Activated T-cell treated with anti-CD3 and anti-CD28 coated beads, Interleukin-2, amount 50 U/mL, for 72 hours (primary cell): Measurements from ENCODE around the gene ZYG11A. TPM values are rescaled to one million over a fixed set of nuclear protein-coding genes. Genes with fewer than 3 reads are reported as not detected.

ENCODE experiments used
- ATAC-seq, 2 donors: fragments of 150-1000 bp; cut with Tn5 transposase; replicated peaks in 1 of 2; 2 replicates each; pipeline ENCODE4 v1.10.0; 2021; ENCODE audit warnings: moderate library complexity in 2 of 2, mild to moderate bottlenecking in 1 of 2
- DNase-seq, 2 donors: peaks; one replicate each; pipeline ENCODE4 v3.0.0; 2021 to 2022; ENCODE audit warnings: mixed read lengths in 1 of 2
- H3K27ac Mint-ChIP-seq: one replicate; pipeline ENCODE4 v1.8.0; 2022; ENCODE audit warnings: mild to moderate bottlenecking, moderate library complexity, mixed read lengths
- H3K27me3 Mint-ChIP-seq: one replicate; pipeline ENCODE4 v1.8.0; 2022; ENCODE audit warnings: low read depth, mixed read lengths
- H3K36me3 Mint-ChIP-seq, 2 donors: one replicate each; pipeline ENCODE4 v1.8.0; 2022; ENCODE audit warnings: mixed read lengths in 2 of 2, mild to moderate bottlenecking in 1 of 2; ENCODE audit not compliant: insufficient read depth in 2 of 2
- H3K4me1 Mint-ChIP-seq: one replicate; pipeline ENCODE4 v1.8.0; 2022; ENCODE audit warnings: low read depth, mixed read lengths
- H3K4me3 Mint-ChIP-seq, 2 donors: one replicate each; pipeline ENCODE4 v1.8.0; 2022; ENCODE audit warnings: mild to moderate bottlenecking in 2 of 2, mixed read lengths in 2 of 2, moderate library complexity in 2 of 2
- H3K9me3 Mint-ChIP-seq, 2 donors: one replicate each; pipeline ENCODE4 v1.8.0; 2022; ENCODE audit warnings: mixed read lengths in 2 of 2
- total RNA-seq, 2 donors: library from RNA; stranded (reverse); gene quantifications; one replicate each; pipeline ENCODE4 v1.2.3, GENCODE V29; 2022

Gene ZYG11A
- total RNA-seq, 2 donors from 2014 or later, result 0.35 to 0.72 TPM

- DNase-seq (no peak), ATAC-seq (no peak)
- no peaks in the 10 kb centered on the region for H3K36me3 Mint-ChIP-seq
- no peak overlapping the region for H3K27ac Mint-ChIP-seq
- H3K4me3 Mint-ChIP-seq, result no peak overlapping the region
- H3K9me3 Mint-ChIP-seq, result no peaks in the 10 kb centered on the region
- peaks cover 19% of the 10 kb centered on the region for H3K4me1 Mint-ChIP-seq
- no peaks in the 10 kb centered on the region for H3K27me3 Mint-ChIP-seq
These were observed 73.3 kb downstream of the ZYG11A start for GRCh38 chr1:52915855-52916220.

- no peaks in the 10 kb centered on the region for H3K36me3 Mint-ChIP-seq
- no peaks in the 10 kb centered on the region for H3K9me3 Mint-ChIP-seq
- no peaks in the 10 kb centered on the region for H3K27me3 Mint-ChIP-seq
- no peak for ATAC-seq
- DNase-seq, result no peak
- H3K27ac Mint-ChIP-seq, result no peak overlapping the region
- peaks cover 21% of the 10 kb centered on the region for H3K4me1 Mint-ChIP-seq
- no peak overlapping the region for H3K4me3 Mint-ChIP-seq
These were observed 73.8 kb downstream of the ZYG11A start for GRCh38 chr1:52916241-52916975.

- no peaks in the 10 kb centered on the region for H3K36me3 Mint-ChIP-seq
These were observed 74.6 kb downstream of the ZYG11A start for GRCh38 chr1:52917156-52917555.

GRCh38 chr1:52917581-52917980, 75.0 kb downstream of the ZYG11A start:
- Mint-ChIP-seq H3K27me3 (no peaks in the 10 kb centered on the region), H3K4me1 (peaks cover 29% of the 10 kb centered on the region), H3K36me3 (no peaks in the 10 kb centered on the region), H3K27ac (no peak overlapping the region), H3K4me3 (no peak overlapping the region), H3K9me3 (no peaks in the 10 kb centered on the region)
- ATAC-seq (no peak), DNase-seq (no peak)

More at GRCh38 chr1:52917156-52917555, 74.6 kb downstream of the ZYG11A start:
- no peak for ATAC-seq
- no peaks in the 10 kb centered on the region for H3K9me3 Mint-ChIP-seq
- peaks cover 26% of the 10 kb centered on the region for H3K4me1 Mint-ChIP-seq
- H3K4me3 Mint-ChIP-seq, result no peak overlapping the region
- no peaks in the 10 kb centered on the region for H3K27me3 Mint-ChIP-seq
- H3K27ac Mint-ChIP-seq, result no peak overlapping the region
- no peak for DNase-seq

GRCh38 chr1:52918201-52918600, 75.6 kb downstream of the ZYG11A start:
- Mint-ChIP-seq H3K27me3 (no peaks in the 10 kb centered on the region), H3K36me3 (no peaks in the 10 kb centered on the region), H3K27ac (no peak overlapping the region), H3K4me1 (peaks cover 30% of the 10 kb centered on the region), H3K4me3 (no peak overlapping the region), H3K9me3 (no peaks in the 10 kb centered on the region)
- DNase-seq (no peak), ATAC-seq (no peak)

- Mint-ChIP-seq H3K9me3 (no peaks in the 10 kb centered on the region), H3K27me3 (no peaks in the 10 kb centered on the region), H3K4me1 (peaks cover 30% of the 10 kb centered on the region), H3K27ac (no peak overlapping the region), H3K36me3 (no peaks in the 10 kb centered on the region), H3K4me3 (peak overlapping the region in 1 of 2 donors; percentile 73)
- peak in 1 of 2 donors; percentile 12 for DNase-seq
- peak; percentile 12 to 43 for ATAC-seq
These were observed 76.6 kb downstream of the ZYG11A start for GRCh38 chr1:52919051-52919722.

GRCh38 chr1:52919723-52920483, 77.3 kb downstream of the ZYG11A start:
- Mint-ChIP-seq H3K27me3 (no peaks in the 10 kb centered on the region), H3K27ac (peak overlapping the region; percentile 49), H3K4me1 (peaks cover 30% of the 10 kb centered on the region), H3K9me3 (no peaks in the 10 kb centered on the region), H3K36me3 (no peaks in the 10 kb centered on the region), H3K4me3 (peak overlapping the region; percentile 73 to 90)
- DNase-seq (no peak), ATAC-seq (no peak)

GRCh38 chr1:52920791-52921291, 78.3 kb downstream of the ZYG11A start:
- ATAC-seq, result peak in 1 of 2 donors; percentile 0
- peaks cover 30% of the 10 kb centered on the region for H3K4me1 Mint-ChIP-seq

GRCh38 chr1:52925571-52926005, 83.0 kb downstream of the ZYG11A start:
- Mint-ChIP-seq H3K27me3 (no peaks in the 10 kb centered on the region), H3K4me3 (peak overlapping the region in 1 of 2 donors; percentile 87), H3K27ac (no peak overlapping the region), H3K4me1 (peaks cover 26% of the 10 kb centered on the region), H3K36me3 (peaks cover 3 to 4% of the 10 kb centered on the region in 2 donors), H3K9me3 (no peaks in the 10 kb centered on the region)
- ATAC-seq (no peak), DNase-seq (no peak)

More at GRCh38 chr1:52920791-52921291, 78.3 kb downstream of the ZYG11A start:
- no peak for DNase-seq
- Mint-ChIP-seq H3K9me3 (no peaks in the 10 kb centered on the region), H3K27me3 (no peaks in the 10 kb centered on the region), H3K36me3 (no peaks in the 10 kb centered on the region), H3K4me3 (peak overlapping the region; percentile 90 to 91), H3K27ac (no peak overlapping the region)

- Mint-ChIP-seq H3K9me3 (no peaks in the 10 kb centered on the region), H3K27me3 (no peaks in the 10 kb centered on the region), H3K4me3 (peak overlapping the region; percentile 87 to 90), H3K36me3 (peaks cover 3 to 4% of the 10 kb centered on the region in 2 donors), H3K4me1 (peaks cover 18% of the 10 kb centered on the region), H3K27ac (peak overlapping the region; percentile 42)
- DNase-seq (no peak), ATAC-seq (no peak)
These were observed 84.3 kb downstream of the ZYG11A start for GRCh38 chr1:52926864-52927211.

- H3K27ac Mint-ChIP-seq, result peak within 1 kb of the TSS; percentile 47
These were observed 84.9 kb downstream of the ZYG11A start, which contains the start of gene SCP2 for GRCh38 chr1:52927212-52928014. Gene SCP2, plus strand, starts transcription at chr1:52927276. Its CDS starts 121 bp downstream, at chr1:52927397.

GRCh38 chr1:52928015-52928404, 85.5 kb downstream of the ZYG11A start:
- peak overlapping the region; percentile 47 for H3K27ac Mint-ChIP-seq
- no peaks in the 10 kb centered on the region for H3K27me3 Mint-ChIP-seq
- DNase-seq, result no peak
- no peaks in the 10 kb centered on the region for H3K9me3 Mint-ChIP-seq
- peak overlapping the region; percentile 87 to 90 for H3K4me3 Mint-ChIP-seq
- peaks cover 3 to 4% of the 10 kb centered on the region in 2 donors for H3K36me3 Mint-ChIP-seq
- ATAC-seq, result no peak
- H3K4me1 Mint-ChIP-seq, result peaks cover 12% of the 10 kb centered on the region

More at GRCh38 chr1:52927212-52928014, 84.9 kb downstream of the ZYG11A start, which contains the start of gene SCP2:
- ATAC-seq (peak; percentile 95 to 98), DNase-seq (peak; percentile 83)
- H3K27me3 Mint-ChIP-seq, result no peaks in the 10 kb centered on the region
- no peaks in the 10 kb centered on the region for H3K9me3 Mint-ChIP-seq
- H3K4me3 Mint-ChIP-seq, result peak within 1 kb of the TSS; percentile 87 to 90
- peaks cover 16% of the 10 kb centered on the region for H3K4me1 Mint-ChIP-seq
- peaks cover 3 to 4% of the 10 kb centered on the region in 2 donors for H3K36me3 Mint-ChIP-seq
